Neuronal stem cell (in vitro differentiated cells): ENCODE results near the gene GOSR2.

ENCODE experiments used
- DNase-seq: peaks from one replicate; pipeline ENCODE4 v3.0.0-alpha.2; 2013; ENCODE audit warnings: low spot score
- H2AFZ ChIP-seq: one replicate; pipeline ENCODE4 v1.6.1; 2013; ENCODE audit warnings: mild to moderate bottlenecking, low read length, inconsistent platforms
- H2AK5ac ChIP-seq: 2 replicates; pipeline ENCODE4 v1.6.1; 2013; ENCODE audit warnings: low read depth, mild to moderate bottlenecking, inconsistent platforms, low read length, moderate library complexity, mixed read lengths
- H2BK120ac ChIP-seq: 2 replicates; pipeline ENCODE4 v1.6.1; 2013; ENCODE audit warnings: low read depth, mild to moderate bottlenecking, inconsistent platforms, low read length, moderate library complexity, mixed read lengths
- H2BK12ac ChIP-seq: one replicate; pipeline ENCODE4 v1.6.1; 2013; ENCODE audit warnings: low read length, inconsistent platforms
- H2BK15ac ChIP-seq: 2 replicates; pipeline ENCODE4 v1.6.1; 2013; ENCODE audit warnings: mild to moderate bottlenecking, low read length, inconsistent platforms, mixed read lengths
- H2BK5ac ChIP-seq: one replicate; pipeline ENCODE4 v1.6.1; 2013; ENCODE audit warnings: inconsistent platforms, mild to moderate bottlenecking, low read length, moderate library complexity
- H3K14ac ChIP-seq: one replicate; pipeline ENCODE4 v1.6.1; 2013; ENCODE audit warnings: low read length, inconsistent platforms
- H3K18ac ChIP-seq: 2 replicates; pipeline ENCODE4 v1.6.1; 2013; ENCODE audit warnings: low read length, inconsistent platforms
- H3K23ac ChIP-seq: 2 replicates; pipeline ENCODE4 v1.6.1; 2013; ENCODE audit warnings: low read depth, mild to moderate bottlenecking, mixed read lengths, low read length, inconsistent platforms; ENCODE audit not compliant: poor library complexity
- H3K27ac ChIP-seq: replicated peaks from 3 replicates; pipeline ENCODE4 v1.5.1; 2013; ENCODE audit warnings: low read length, inconsistent platforms
- H3K27me3 ChIP-seq, 3 experiments: 2 replicates each; pipeline ENCODE4 v1.6.1; 2013; ENCODE audit warnings: low read length in 3 of 3, mild to moderate bottlenecking in 2 of 3, inconsistent platforms in 1 of 3, low read depth in 1 of 3, mixed read lengths in 1 of 3, moderate library complexity in 1 of 3; ENCODE audit not compliant: control insufficient read depth in 3 of 3, insufficient read depth in 3 of 3
- H3K36me3 ChIP-seq, 2 donors: replicated peaks in 1 of 2; 2 replicates each; pipeline ENCODE4 v1.6.1; 2013; ENCODE audit warnings: low read length in 2 of 2; ENCODE audit not compliant: control insufficient read depth in 2 of 2, insufficient read depth in 2 of 2
- H3K4ac ChIP-seq: 2 replicates; pipeline ENCODE4 v1.6.1; 2013; ENCODE audit warnings: inconsistent platforms, mild to moderate bottlenecking, low read length, moderate library complexity
- H3K4me1 ChIP-seq, 2 donors: 1 replicate in 1 of 2; 2 replicates in 1 of 2; pipeline ENCODE4 v1.6.1; 2013; ENCODE audit warnings: low read length in 2 of 2, low read depth in 1 of 2; ENCODE audit not compliant: control insufficient read depth in 2 of 2, insufficient read depth in 1 of 2
- H3K4me2 ChIP-seq: one replicate; pipeline ENCODE4 v1.6.1; 2013; ENCODE audit warnings: mild to moderate bottlenecking, low read length, inconsistent platforms; ENCODE audit not compliant: insufficient read depth, poor library complexity, severe bottlenecking
- H3K4me3 ChIP-seq, 2 donors: 2 replicates each; pipeline ENCODE4 v1.5.1; 2013; ENCODE audit warnings: low read length in 2 of 2, mild to moderate bottlenecking in 2 of 2, inconsistent platforms in 1 of 2, moderate library complexity in 1 of 2
- H3K79me1 ChIP-seq: one replicate; pipeline ENCODE4 v1.6.1; 2013; ENCODE audit warnings: low read depth, mild to moderate bottlenecking, inconsistent platforms, low read length, moderate library complexity
- H3K9ac ChIP-seq: one replicate; pipeline ENCODE4 v1.6.1; 2013; ENCODE audit warnings: mild to moderate bottlenecking, low read depth, low read length, inconsistent platforms; ENCODE audit not compliant: poor library complexity
- H3K9me3 ChIP-seq, 2 donors: replicated peaks in 1 of 2; 2 replicates each; pipeline versions ENCODE3 to v1.6.1; 2013; ENCODE audit warnings: low read length in 2 of 2, mild to moderate bottlenecking in 2 of 2, inconsistent platforms in 1 of 2, low read depth in 1 of 2, mixed read lengths in 1 of 2, moderate library complexity in 1 of 2; ENCODE audit not compliant: control insufficient read depth in 2 of 2, insufficient read depth in 1 of 2
- H4K8ac ChIP-seq: one replicate; pipeline ENCODE4 v1.6.1; 2013; ENCODE audit warnings: low read depth, mild to moderate bottlenecking, inconsistent platforms, low read length, moderate library complexity
- H4K91ac ChIP-seq: one replicate; pipeline ENCODE4 v1.6.1; 2013; ENCODE audit warnings: low read length, low read depth, mild to moderate bottlenecking, inconsistent platforms; ENCODE audit not compliant: poor library complexity
- WGBS, 2 donors: extraction: QIAGEN DNeasy Blood & Tissue Kit; methylation state at CpG; one replicate each; pipeline ENCODE4 v1.1.7; 2013; ENCODE audit warnings: missing lambda C conversion rate in 2 of 2, mixed read lengths in 1 of 2; ENCODE audit not compliant: insufficient read length in 2 of 2, insufficient replicate concordance in 1 of 2; ENCODE audit errors: extremely low coverage in 2 of 2; 5-methylcytosine and 5-hydroxymethylcytosine counted together

Gene GOSR2

DNA sequence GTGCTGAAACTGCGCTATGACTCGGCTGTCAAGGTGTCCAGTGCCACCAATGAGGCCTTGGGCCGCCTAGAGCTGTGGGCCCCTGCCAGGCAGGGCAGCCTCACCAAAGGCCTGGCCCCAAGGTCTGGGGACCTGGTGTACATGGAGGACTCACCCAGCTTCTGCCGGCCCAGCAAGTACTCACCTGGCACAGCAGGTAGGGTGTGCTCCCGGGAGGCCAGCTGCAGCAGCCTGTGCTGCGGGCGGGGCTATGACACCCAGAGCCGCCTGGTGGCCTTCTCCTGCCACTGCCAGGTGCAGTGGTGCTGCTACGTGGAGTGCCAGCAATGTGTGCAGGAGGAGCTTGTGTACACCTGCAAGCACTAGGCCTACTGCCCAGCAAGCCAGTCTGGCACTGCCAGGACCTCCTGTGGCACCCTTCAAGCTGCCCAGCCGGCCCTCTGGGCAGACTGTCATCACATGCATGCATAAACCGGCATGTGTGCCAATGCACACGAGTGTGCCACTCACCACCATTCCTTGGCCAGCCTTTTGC, 46.5 kb upstream of the GOSR2 start:
- peak overlapping the region; percentile 78 for H3K14ac ChIP-seq
- WGBS, 2 donors = no CpG with 5 or more reads among the region's 12 CpGs
- no peak overlapping the region for H2BK5ac ChIP-seq
- H3K9me3 ChIP-seq = no peaks in the 10 kb centered on the region
- no peak overlapping the region for H2BK15ac ChIP-seq
- H3K27me3 ChIP-seq = peaks cover 0 to 10% (median 2%) of the 10 kb centered on the region in 3 experiments
- H2AK5ac ChIP-seq = peak overlapping the region; percentile 42
- peak overlapping the region; percentile 32 for H3K23ac ChIP-seq
- H3K18ac ChIP-seq = peak overlapping the region; percentile 57
- no peak overlapping the region for H4K8ac ChIP-seq
- H3K4me2 ChIP-seq = no peak overlapping the region
- no peak overlapping the region for H4K91ac ChIP-seq
- no peak overlapping the region for H2AFZ ChIP-seq
- no peaks in the 10 kb centered on the region for H3K36me3 ChIP-seq
- no peak overlapping the region for H3K27ac ChIP-seq
- no peak overlapping the region for H3K9ac ChIP-seq
- H3K4ac ChIP-seq = no peak overlapping the region
- no peaks in the 10 kb centered on the region for H3K4me1 ChIP-seq
- DNase-seq = no peak
- peak overlapping the region; percentile 43 for H2BK12ac ChIP-seq
- H2BK120ac ChIP-seq = no peak overlapping the region
- H3K4me3 ChIP-seq = no peak overlapping the region
- no peaks in the 10 kb centered on the region for H3K79me1 ChIP-seq

DNA sequence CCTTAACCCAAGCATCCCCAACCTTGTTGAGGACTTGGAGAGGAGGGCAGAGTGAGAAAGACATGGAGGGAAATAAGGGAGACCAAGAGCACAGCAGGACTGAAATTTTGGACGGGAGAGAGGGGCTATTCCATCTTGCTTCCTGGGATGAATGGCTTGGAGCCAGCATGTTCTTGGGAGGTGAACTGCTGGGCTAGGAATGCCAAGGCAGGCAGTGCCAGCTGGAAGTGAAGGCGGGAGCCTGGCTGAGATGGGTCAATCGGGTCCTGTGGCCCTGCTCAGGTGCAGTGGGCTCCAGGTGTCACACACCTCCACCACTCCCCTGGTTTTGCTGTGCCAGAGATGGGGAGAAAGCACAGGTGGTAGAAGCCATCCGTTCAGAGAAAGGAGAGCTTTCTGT, 46.0 kb upstream of the GOSR2 start:
- Histone ChIP-seq H3K79me1 (no peaks in the 10 kb centered on the region), H3K4me2 (no peak overlapping the region), H2BK12ac (no peak overlapping the region), H4K8ac (no peak overlapping the region), H3K4ac (no peak overlapping the region), H3K9me3 (no peaks in the 10 kb centered on the region), H3K36me3 (no peaks in the 10 kb centered on the region), H2BK120ac (no peak overlapping the region), H3K4me3 (no peak overlapping the region), H3K18ac (peak overlapping the region; percentile 57), H3K27me3 (peaks cover 0 to 10% (median 2%) of the 10 kb centered on the region in 3 experiments), H3K4me1 (no peaks in the 10 kb centered on the region), H3K9ac (no peak overlapping the region), H3K23ac (no peak overlapping the region), H2AK5ac (no peak overlapping the region), H3K27ac (no peak overlapping the region), H2BK5ac (no peak overlapping the region), H2BK15ac (no peak overlapping the region), H2AFZ (no peak overlapping the region), H4K91ac (no peak overlapping the region), H3K14ac (no peak overlapping the region)
- no peak for DNase-seq
- no CpG with 5 or more reads among the region's 4 CpGs for WGBS, 2 donors

DNA sequence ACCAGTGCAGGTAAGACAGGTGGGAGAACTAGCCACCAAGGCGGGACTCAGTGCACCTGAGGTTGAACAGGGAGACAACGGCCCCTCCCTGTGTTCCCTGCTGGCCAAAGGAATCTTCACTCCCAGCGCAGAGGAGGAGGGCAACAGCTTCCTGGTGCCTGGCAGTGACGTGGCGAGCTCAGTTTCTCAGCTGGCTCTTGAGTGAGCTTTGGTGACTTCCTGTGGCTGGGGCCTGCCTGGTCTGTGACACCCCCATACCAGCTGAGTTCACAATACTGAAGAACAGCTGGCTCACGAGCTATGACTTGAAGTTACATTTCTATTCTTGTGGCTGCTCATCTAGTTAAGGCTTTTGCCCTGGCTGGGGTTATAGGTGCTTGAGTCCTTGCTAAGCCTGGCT, 45.5 kb upstream of the GOSR2 start:
- Histone ChIP-seq H3K4me3 (no peak overlapping the region), H3K14ac (no peak overlapping the region), H3K27me3 (peaks cover 0 to 10% (median 0%) of the 10 kb centered on the region in 3 experiments), H2AK5ac (no peak overlapping the region), H2AFZ (no peak overlapping the region), H2BK120ac (no peak overlapping the region), H3K36me3 (no peaks in the 10 kb centered on the region), H2BK5ac (no peak overlapping the region), H3K9me3 (no peaks in the 10 kb centered on the region), H3K4ac (no peak overlapping the region), H3K23ac (no peak overlapping the region), H3K9ac (no peak overlapping the region), H2BK12ac (no peak overlapping the region), H3K79me1 (no peaks in the 10 kb centered on the region), H4K8ac (no peak overlapping the region), H4K91ac (no peak overlapping the region), H3K18ac (no peak overlapping the region), H3K4me1 (no peaks in the 10 kb centered on the region), H2BK15ac (no peak overlapping the region), H3K4me2 (no peak overlapping the region), H3K27ac (no peak overlapping the region)
- DNase-seq = no peak
- WGBS, 2 donors = no CpG with 5 or more reads among the region's 6 CpGs

DNA sequence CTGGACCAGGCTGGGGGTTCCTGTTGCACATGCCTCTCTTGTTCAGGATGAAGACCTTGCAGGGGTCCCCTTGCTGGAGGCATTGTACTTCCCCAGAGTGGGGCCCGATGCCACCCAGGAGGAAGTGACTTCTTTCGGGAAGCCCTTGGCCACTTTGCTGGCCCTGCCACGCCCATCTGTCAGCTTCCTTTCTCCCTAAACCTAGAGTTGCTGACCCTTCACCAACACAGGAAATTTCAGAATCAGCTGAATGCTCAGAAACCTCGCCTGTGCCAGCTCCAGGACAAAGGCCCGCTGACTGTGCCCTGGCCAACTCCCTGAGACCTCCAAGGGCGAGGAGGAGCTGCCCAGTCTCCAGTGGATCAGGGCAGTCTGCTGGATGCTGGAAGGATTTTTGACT, 44.9 kb upstream of the GOSR2 start:
- Histone ChIP-seq H3K14ac (no peak overlapping the region), H3K27ac (no peak overlapping the region), H3K4me1 (no peaks in the 10 kb centered on the region), H2BK120ac (no peak overlapping the region), H2BK15ac (no peak overlapping the region), H3K9ac (no peak overlapping the region), H3K9me3 (no peaks in the 10 kb centered on the region), H3K18ac (no peak overlapping the region), H3K4me3 (no peak overlapping the region), H2BK5ac (no peak overlapping the region), H3K79me1 (no peaks in the 10 kb centered on the region), H3K27me3 (peaks cover 0 to 10% (median 0%) of the 10 kb centered on the region in 3 experiments), H4K8ac (no peak overlapping the region), H3K36me3 (no peaks in the 10 kb centered on the region), H3K4me2 (no peak overlapping the region), H2AFZ (no peak overlapping the region), H3K4ac (no peak overlapping the region), H2AK5ac (no peak overlapping the region), H2BK12ac (no peak overlapping the region), H4K91ac (no peak overlapping the region), H3K23ac (no peak overlapping the region)
- no CpG with 5 or more reads among the region's 6 CpGs for WGBS, 2 donors
- DNase-seq = no peak
